Keratinocyte (primary cell): ENCODE results near the gene COX6B2. TPM values are rescaled to one million over a fixed set of nuclear protein-coding genes. Genes with fewer than 3 reads are reported as not detected.

Experiments used
- DNase-seq: peaks from one replicate; pipeline ENCODE4 v3.0.0-alpha.2; 2011; ENCODE audit warnings: low read depth, missing footprints, low spot score
- FAIRE-seq: peaks from 2 replicates; lab custom pipeline; 2011; peaks lifted over from hg19 to GRCh38; lab: Jason Lieb, UNC
- H2AFZ ChIP-seq: 2 replicates; pipeline ENCODE4 v1.6.0; 2012; ENCODE audit warnings: low read length, control low read depth, inconsistent platforms; ENCODE audit not compliant: control insufficient read depth
- H3K27ac ChIP-seq: 2 replicates; pipeline ENCODE4 v1.5.1; 2011; ENCODE audit warnings: low read length; ENCODE audit not compliant: control insufficient read depth, insufficient read depth
- H3K27me3 ChIP-seq: 3 replicates; pipeline ENCODE4 v1.6.0; 2011; ENCODE audit warnings: low read length; ENCODE audit not compliant: control insufficient read depth, insufficient read depth; ENCODE audit errors: extremely low read depth
- H3K36me3 ChIP-seq, 2 experiments: 2 replicates in 1 of 2; 3 replicates in 1 of 2; pipeline ENCODE4 v1.5.1; 2011; ENCODE audit warnings: low read length in 2 of 2, mild to moderate bottlenecking in 1 of 2; ENCODE audit not compliant: control insufficient read depth in 2 of 2, insufficient read depth in 2 of 2; ENCODE audit errors: extremely low read depth in 1 of 2
- H3K4me1 ChIP-seq: 3 replicates; pipeline ENCODE4 v1.5.1; 2011; ENCODE audit warnings: low read length; ENCODE audit not compliant: control insufficient read depth, insufficient read depth; ENCODE audit errors: extremely low read depth
- H3K4me2 ChIP-seq: 3 replicates; pipeline ENCODE4 v1.6.0; 2011; ENCODE audit warnings: low read depth, low read length; ENCODE audit not compliant: control insufficient read depth, insufficient read depth; ENCODE audit errors: extremely low read depth
- H3K4me3 ChIP-seq, 3 experiments: fragments of 200-600 bp in 1 of 3; sonication (generic) in 1 of 3; 2 replicates in 2 of 3; 3 replicates in 1 of 3; pipeline ENCODE4 v1.5.1; 2011 to 2016; ENCODE audit warnings: low read length in 3 of 3, mild to moderate bottlenecking in 3 of 3, control low read depth in 2 of 3, inconsistent platforms in 1 of 3, low read depth in 1 of 3, mixed read lengths in 1 of 3, mixed run types in 1 of 3, moderate library complexity in 1 of 3; ENCODE audit not compliant: control insufficient read depth in 2 of 3, insufficient read depth in 2 of 3; ENCODE audit errors: extremely low read depth in 1 of 3
- H3K79me2 ChIP-seq: 2 replicates; pipeline ENCODE4 v1.6.0; 2012; ENCODE audit warnings: low read length; ENCODE audit not compliant: control insufficient read depth, insufficient read depth
- H3K9ac ChIP-seq: 3 replicates; pipeline ENCODE4 v1.6.0; 2011; ENCODE audit warnings: low read length; ENCODE audit not compliant: control insufficient read depth, insufficient read depth; ENCODE audit errors: extremely low read depth
- H3K9me1 ChIP-seq: 3 replicates; pipeline ENCODE4 v1.6.0; 2011; ENCODE audit warnings: low read length; ENCODE audit not compliant: control insufficient read depth, insufficient read depth; ENCODE audit errors: extremely low read depth
- H3K9me3 ChIP-seq: 2 replicates; pipeline ENCODE4 v1.5.1; 2012; ENCODE audit warnings: low read depth, low read length; ENCODE audit not compliant: control insufficient read depth
- H4K20me1 ChIP-seq: 3 replicates; pipeline ENCODE4 v1.6.0; 2011; ENCODE audit warnings: low read length; ENCODE audit not compliant: control insufficient read depth, insufficient read depth; ENCODE audit errors: extremely low read depth
- CTCF ChIP-seq, 3 experiments: IDR thresholded peaks in 1 of 3; conservative IDR thresholded peaks in 1 of 3; optimal IDR thresholded peaks in 1 of 3; 2 replicates in 2 of 3; 3 replicates in 1 of 3; pipeline versions ENCODE3 to v1.5.1; 2011; ENCODE audit warnings: low read length in 3 of 3, mild to moderate bottlenecking in 3 of 3, moderate library complexity in 2 of 3, control low read depth in 1 of 3, inconsistent platforms in 1 of 3; ENCODE audit not compliant: insufficient read depth in 2 of 3; ENCODE audit errors: extremely low read depth in 1 of 3
- EZH2 ChIP-seq: IDR thresholded peaks from one replicate; pipeline ENCODE4 v1.6.1; 2012; ENCODE audit warnings: inconsistent platforms, mild to moderate bottlenecking, low read length, moderate library complexity
- dilution Hi-C: fragments of 300-500 bp; cut with MboI; formaldehyde crosslinking; loops from one replicate; pipeline ENCODE4 v1.7.0; 2020; ENCODE audit warnings: low sequenced_read_pairs; ENCODE audit not compliant: extremely low pct_ligation_motif_present
- polyA plus RNA-seq, 5 experiments: library from polyadenylated mRNA; depleted of rRNA in 3 of 5; stranded (reverse) in 3 of 5; stranded (forward) in 1 of 5; unstranded in 1 of 5; fragments of >200 nt; gene quantifications; 1 replicate in 1 of 5; 2 replicates in 3 of 5; 3 replicates in 1 of 5; pipeline versions ENCODE4 v1.2.1 to v1.2.3, GENCODE V29; 2011 to 2012; ENCODE audit warnings: missing spikeins in 2 of 5, low read depth in 1 of 5, low replicate concordance in 1 of 5

The COX6B2 gene
- polyA plus RNA-seq, 1 donor (not counting 4 experiments of a cell fraction or from before 2014, with no cell fraction given): 1.4 TPM

DNA sequence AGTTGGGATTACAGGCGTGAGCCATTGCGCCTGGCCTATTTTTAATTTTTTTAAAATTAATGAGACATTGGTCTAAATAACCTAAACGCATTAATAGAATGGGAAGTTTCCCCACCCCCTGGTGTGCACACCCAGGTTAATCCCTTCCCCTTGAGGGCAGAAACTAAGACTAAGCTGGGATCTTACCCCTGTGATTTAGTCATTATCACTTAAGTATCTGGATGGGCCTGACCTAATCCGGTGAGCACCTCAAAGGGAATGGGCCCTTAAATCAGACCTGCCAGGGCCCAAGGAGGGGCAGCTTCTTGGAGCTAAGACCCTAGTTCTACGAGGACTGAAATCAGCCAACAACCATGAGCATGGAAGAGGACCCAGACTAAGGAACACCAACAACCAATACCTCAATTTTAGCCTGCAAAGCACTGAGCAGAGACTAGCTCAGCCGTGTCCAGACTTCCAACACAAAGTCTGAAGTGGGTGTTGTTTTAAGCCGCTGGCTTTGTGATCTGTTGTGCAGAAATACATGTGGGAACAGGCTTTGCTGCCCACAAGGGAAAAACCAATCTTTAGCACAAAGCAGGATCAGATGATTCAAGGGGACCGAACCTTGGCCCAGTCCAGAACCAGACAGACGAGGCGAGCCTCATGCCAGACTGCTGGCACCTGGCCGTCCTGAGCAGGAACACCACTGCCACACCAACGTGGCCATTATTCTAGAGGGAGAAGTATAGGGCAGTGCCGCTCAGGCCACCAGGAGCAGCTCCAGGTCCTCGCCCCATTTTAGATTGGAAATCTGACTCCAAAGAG lies 46.0 kb upstream of the COX6B2 start:
- Histone ChIP-seq H3K27me3 (no peaks in the 10 kb centered on the region), H3K36me3 (peaks cover 23 to 28% of the 10 kb centered on the region in 2 experiments), H3K9me1 (no peaks in the 10 kb centered on the region), H3K4me2 (no peak overlapping the region), H4K20me1 (peaks cover 5% of the 10 kb centered on the region), H3K4me1 (peaks cover 5% of the 10 kb centered on the region), H3K27ac (no peak overlapping the region), H3K4me3 (no peak overlapping the region), H3K79me2 (peaks cover 26% of the 10 kb centered on the region), H2AFZ (no peak overlapping the region), H3K9me3 (no peaks in the 10 kb centered on the region), H3K9ac (no peak overlapping the region)
- no peak for FAIRE-seq
- no peak for DNase-seq
- TF ChIP-seq EZH2 (no peak), CTCF (optimal IDR thresholded peaks at IDR 0.05 in 1 of 3, IDR thresholded peaks at IDR 0.05 in 1 of 3, conservative IDR thresholded peaks at IDR 0.05 in 1 of 3; ENCODE audit: extremely low read depth in 1 of 3, insufficient read depth in 2 of 3, low read length in 3 of 3) (no peak)
- dilution Hi-C loops: no loop called here

- dilution Hi-C loops: no loop called here
Measured at GRCh38 chr19:55398200-55398925, 43.8 kb upstream of the COX6B2 start.

More at GRCh38 chr19:55398200-55398925, 43.8 kb upstream of the COX6B2 start:
- no peaks in the 10 kb centered on the region for H3K9me3 ChIP-seq
- H3K79me2 ChIP-seq: peaks cover 12% of the 10 kb centered on the region
- no peak for TF ChIP-seq EZH2
- no peak for TF ChIP-seq CTCF (optimal IDR thresholded peaks at IDR 0.05 in 1 of 3, IDR thresholded peaks at IDR 0.05 in 1 of 3, conservative IDR thresholded peaks at IDR 0.05 in 1 of 3; ENCODE audit: extremely low read depth in 1 of 3, insufficient read depth in 2 of 3, low read length in 3 of 3)
- no peak overlapping the region for H2AFZ ChIP-seq
- no peak overlapping the region for H3K4me2 ChIP-seq
- no peak overlapping the region for H3K4me3 ChIP-seq
- H3K27me3 ChIP-seq: no peaks in the 10 kb centered on the region
- no peaks in the 10 kb centered on the region for H3K9me1 ChIP-seq
- H3K36me3 ChIP-seq: peaks cover 18 to 19% of the 10 kb centered on the region in 2 experiments
- FAIRE-seq (no peak), DNase-seq (no peak)
- peaks cover 2% of the 10 kb centered on the region for H4K20me1 ChIP-seq
- no peak overlapping the region for H3K9ac ChIP-seq
- peaks cover 4% of the 10 kb centered on the region for H3K4me1 ChIP-seq
- H3K27ac ChIP-seq: no peak overlapping the region
